Dedifferentiated amniotic fluid mesenchymal stem cell (primary cell): ENCODE results near the gene ZSWIM3.
"Not testable (repeated sequence)": the region's sequence is repeated elsewhere in the genome, so short reads cannot be mapped to it uniquely, and the experiment has no call there.

ENCODE experiments used
- DNase-seq: peaks from one replicate; pipeline ENCODE4 v3.0.0-alpha.2; 2016; ENCODE audit errors: extremely low spot score

Gene ZSWIM3

GRCh38 chr20:45860560-45861220 lies 3.3 kb downstream of the ZSWIM3 start:
- DNase-seq, result no peak

GRCh38 chr20:45861221-45862075 lies 4.0 kb downstream of the ZSWIM3 start:
- DNase-seq, result no peak

GRCh38 chr20:45863543-45864470 lies 6.4 kb downstream of the ZSWIM3 start:
- no peak for DNase-seq

- no peak for DNase-seq
These were observed 9.0 kb downstream of the ZSWIM3 start for GRCh38 chr20:45866454-45866853.

GRCh38 chr20:45867136-45867818 lies 9.9 kb downstream of the ZSWIM3 start:
- DNase-seq, result no peak

GRCh38 chr20:45867819-45868176 lies 10.4 kb downstream of the ZSWIM3 start:
- DNase-seq, result no peak

GRCh38 chr20:45872626-45873025 lies 15.2 kb downstream of the ZSWIM3 start:
- no peak for DNase-seq

- no peak for DNase-seq
These were observed 16.1 kb downstream of the ZSWIM3 start for GRCh38 chr20:45873409-45874103.

GRCh38 chr20:45874104-45874481 lies 16.7 kb downstream of the ZSWIM3 start:
- not testable (repeated sequence) for DNase-seq

GRCh38 chr20:45874576-45874975 lies 17.2 kb downstream of the ZSWIM3 start:
- no peak for DNase-seq

- no peak for DNase-seq
These were observed 20.8 kb downstream of the ZSWIM3 start for GRCh38 chr20:45878076-45878761.

- DNase-seq, result peak; percentile 100
These were observed 23.8 kb downstream of the ZSWIM3 start, which contains the start of gene ZSWIM1 for GRCh38 chr20:45880988-45881788. ZSWIM1 (plus strand) TSS chr20:45881227; CDS start chr20:45882593, 1,366 bp downstream.

- DNase-seq, result no peak
These were observed 25.2 kb downstream of the ZSWIM3 start for GRCh38 chr20:45882469-45883099.

GRCh38 chr20:45883100-45883469 lies 25.7 kb downstream of the ZSWIM3 start:
- DNase-seq, result no peak

GRCh38 chr20:45886590-45887345 lies 29.4 kb downstream of the ZSWIM3 start:
- no peak for DNase-seq

GRCh38 chr20:45887346-45887715 lies 29.9 kb downstream of the ZSWIM3 start, which contains the start of gene SPATA25:
SPATA25 (minus strand) TSS chr20:45887622; CDS start chr20:45887590, 32 bp downstream.
- DNase-seq, result no peak

- DNase-seq, result no peak
These were observed 31.3 kb downstream of the ZSWIM3 start for GRCh38 chr20:45888681-45889080.
